HG02981 (cell line): ENCODE results near the gene IKZF1.

ENCODE experiments used
- ATAC-seq: cut with Tn5 transposase; IDR thresholded peaks from one replicate; pipeline ENCODE4 v1.9.1; 2021; ENCODE audit warnings: mild to moderate bottlenecking, moderate library complexity; ENCODE audit not compliant: unreplicated experiment

IKZF1 gene

DNA sequence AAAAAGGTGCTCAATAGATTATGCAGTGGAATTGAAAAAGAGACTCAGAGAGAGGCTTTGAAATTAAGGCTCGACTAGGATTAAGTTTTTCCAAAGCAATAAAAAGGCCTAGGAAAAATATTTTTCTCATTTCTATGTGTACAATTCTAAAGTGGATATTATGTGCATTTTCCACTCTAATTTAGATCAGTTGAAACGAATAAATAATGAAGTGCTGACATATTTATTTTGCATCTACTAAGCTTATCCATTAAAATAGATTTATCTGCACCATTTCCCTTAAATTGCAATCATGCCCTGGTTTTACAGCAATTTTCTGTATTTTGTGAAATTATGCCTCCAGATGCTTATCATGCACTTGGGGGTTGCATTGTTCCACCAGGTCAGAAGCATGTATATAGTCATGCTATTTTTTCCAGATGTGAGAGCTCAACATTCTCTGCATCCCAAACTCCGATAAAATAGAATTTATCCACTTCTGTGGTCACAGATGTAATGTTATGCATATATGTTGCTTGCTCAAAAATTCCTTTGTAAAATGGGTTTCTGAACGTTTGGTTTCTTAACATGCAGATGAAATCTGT, 127.3 kb downstream of the IKZF1 start:
- ATAC-seq, result no peak

DNA sequence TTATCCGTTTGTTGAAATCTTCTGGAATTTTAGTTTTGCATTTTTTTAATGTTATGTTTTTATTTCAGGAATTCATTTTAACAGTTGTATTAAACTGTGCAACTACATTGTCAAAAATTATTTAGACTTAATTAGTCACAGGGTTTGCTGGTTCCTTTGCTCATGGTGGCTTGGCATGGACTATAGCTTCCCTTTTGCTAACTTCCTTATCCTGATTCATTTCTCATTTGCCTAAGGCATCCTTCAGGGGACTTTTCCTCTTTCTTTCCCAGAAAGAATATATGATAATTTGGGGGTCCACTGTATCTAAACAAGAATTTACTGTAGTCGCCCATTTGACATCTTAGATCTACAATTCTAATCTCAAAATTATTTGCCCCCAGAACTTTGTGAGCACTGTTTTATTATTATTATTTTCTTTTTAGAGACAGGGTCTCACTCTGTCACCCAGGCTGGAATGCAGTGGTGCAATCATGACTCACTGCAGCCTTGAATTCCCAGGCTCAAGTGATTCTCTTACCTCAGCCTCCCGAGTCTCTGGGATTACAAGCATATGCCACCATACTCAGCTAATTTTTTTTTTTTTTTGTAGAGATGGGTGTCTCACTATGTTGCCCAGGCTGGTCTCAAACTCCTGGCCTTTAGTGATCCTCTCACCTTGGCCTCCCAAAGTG, 131.8 kb downstream of the IKZF1 start:
- ATAC-seq, result no peak

GRCh38 chr7:50446542-50446960, 142.0 kb downstream of the IKZF1 start:
- no peak for ATAC-seq

DNA sequence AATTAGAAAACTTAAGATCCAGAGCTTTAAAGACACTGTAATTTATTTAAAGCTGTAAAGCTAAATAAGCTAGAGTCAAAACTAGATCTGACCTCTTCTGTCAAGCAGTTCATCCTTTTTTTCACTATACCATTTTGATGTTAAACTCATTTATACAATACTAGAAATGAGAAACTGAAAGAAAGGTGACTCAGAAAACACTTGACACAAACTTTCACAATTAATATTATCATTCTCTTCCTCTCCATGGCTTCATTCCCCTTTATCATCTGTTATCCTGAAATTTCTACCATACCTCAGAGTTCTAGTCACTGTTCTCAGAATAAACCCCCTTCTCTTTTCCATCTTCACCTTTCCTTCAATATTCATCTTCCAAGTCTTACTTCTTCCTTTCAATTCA, 144.3 kb downstream of the IKZF1 start:
- peak; percentile 37 for ATAC-seq

GRCh38 chr7:50449501-50449880, 145.0 kb downstream of the IKZF1 start:
- ATAC-seq, result no peak

DNA sequence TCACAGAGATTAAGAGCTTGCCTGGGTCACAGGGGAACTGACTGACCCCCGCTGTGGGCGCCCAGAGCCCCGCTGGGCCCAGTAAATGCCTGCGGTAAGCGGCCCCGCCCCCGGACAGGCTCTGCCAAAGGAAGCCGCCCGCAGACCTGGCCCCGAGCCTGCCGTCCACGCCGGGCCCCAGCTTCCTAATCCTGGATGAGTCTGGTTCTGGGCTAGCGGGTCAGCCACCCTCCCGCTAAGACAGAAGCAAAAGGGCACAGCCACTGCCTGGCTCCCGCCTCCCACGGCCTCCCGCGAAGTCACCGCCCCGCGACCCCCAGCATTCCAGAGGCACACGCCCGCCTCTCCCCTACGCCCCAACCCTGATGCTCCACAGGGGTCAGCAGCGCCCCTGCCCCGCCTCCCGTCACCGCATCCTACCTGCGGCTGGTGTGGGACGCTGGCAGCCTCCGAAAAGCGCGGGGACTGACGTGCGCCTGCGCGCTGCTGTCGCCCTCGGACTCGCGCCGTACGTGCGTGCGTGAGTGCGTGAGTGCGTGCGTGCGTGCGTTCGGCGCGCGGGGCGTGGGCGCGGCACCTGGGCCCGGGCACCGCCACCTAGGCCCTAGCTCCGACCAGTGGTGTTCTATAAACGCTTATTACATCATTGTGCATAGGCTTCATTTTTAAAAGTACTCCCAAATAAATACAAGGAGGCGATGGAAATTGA, 145.5 kb downstream of the IKZF1 start, which contains the start of gene FIGNL1:
Gene FIGNL1, minus strand, starts transcription at position 470 of the 709 bp plus-strand sequence. CDS start 3,063 bp downstream, outside the sequence.
- peak; percentile 85 for ATAC-seq

- ATAC-seq, result peak; percentile 1
These were observed 146.1 kb downstream of the IKZF1 start for GRCh38 chr7:50450590-50451032.
